LNCAP (cell line): ENCODE measurements around the gene LDLRAD3.

Source experiments
- TF ChIP-seq, protein P1 (sequence below): fragments of 450-650 bp; IDR thresholded peaks from 2 replicates; pipeline ENCODE4 v1.5.1; 2017; ENCODE audit warnings: mild to moderate bottlenecking

The LDLRAD3 gene

DNA sequence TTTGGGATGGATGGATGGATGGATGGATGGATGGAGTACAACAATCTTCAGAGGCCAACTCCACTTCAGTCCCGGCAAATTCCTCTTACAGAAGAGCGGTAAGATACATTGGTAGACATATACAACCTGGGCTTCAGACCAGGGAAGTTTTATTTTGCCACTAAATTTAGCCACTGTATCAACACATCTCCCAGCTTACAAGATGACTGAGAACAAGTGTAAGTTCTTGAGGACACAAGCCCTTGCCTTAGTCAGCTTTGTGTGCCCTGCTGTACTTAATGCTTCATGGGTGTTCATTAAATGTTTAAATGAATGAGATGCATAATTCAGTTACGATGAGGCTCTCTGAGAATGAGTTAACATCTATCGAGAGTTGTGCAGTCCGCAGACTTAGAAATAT, 217.7 kb downstream of the LDLRAD3 start:
- TF ChIP-seq, protein P1, sequence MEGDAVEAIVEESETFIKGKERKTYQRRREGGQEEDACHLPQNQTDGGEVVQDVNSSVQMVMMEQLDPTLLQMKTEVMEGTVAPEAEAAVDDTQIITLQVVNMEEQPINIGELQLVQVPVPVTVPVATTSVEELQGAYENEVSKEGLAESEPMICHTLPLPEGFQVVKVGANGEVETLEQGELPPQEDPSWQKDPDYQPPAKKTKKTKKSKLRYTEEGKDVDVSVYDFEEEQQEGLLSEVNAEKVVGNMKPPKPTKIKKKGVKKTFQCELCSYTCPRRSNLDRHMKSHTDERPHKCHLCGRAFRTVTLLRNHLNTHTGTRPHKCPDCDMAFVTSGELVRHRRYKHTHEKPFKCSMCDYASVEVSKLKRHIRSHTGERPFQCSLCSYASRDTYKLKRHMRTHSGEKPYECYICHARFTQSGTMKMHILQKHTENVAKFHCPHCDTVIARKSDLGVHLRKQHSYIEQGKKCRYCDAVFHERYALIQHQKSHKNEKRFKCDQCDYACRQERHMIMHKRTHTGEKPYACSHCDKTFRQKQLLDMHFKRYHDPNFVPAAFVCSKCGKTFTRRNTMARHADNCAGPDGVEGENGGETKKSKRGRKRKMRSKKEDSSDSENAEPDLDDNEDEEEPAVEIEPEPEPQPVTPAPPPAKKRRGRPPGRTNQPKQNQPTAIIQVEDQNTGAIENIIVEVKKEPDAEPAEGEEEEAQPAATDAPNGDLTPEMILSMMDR = no peak

DNA sequence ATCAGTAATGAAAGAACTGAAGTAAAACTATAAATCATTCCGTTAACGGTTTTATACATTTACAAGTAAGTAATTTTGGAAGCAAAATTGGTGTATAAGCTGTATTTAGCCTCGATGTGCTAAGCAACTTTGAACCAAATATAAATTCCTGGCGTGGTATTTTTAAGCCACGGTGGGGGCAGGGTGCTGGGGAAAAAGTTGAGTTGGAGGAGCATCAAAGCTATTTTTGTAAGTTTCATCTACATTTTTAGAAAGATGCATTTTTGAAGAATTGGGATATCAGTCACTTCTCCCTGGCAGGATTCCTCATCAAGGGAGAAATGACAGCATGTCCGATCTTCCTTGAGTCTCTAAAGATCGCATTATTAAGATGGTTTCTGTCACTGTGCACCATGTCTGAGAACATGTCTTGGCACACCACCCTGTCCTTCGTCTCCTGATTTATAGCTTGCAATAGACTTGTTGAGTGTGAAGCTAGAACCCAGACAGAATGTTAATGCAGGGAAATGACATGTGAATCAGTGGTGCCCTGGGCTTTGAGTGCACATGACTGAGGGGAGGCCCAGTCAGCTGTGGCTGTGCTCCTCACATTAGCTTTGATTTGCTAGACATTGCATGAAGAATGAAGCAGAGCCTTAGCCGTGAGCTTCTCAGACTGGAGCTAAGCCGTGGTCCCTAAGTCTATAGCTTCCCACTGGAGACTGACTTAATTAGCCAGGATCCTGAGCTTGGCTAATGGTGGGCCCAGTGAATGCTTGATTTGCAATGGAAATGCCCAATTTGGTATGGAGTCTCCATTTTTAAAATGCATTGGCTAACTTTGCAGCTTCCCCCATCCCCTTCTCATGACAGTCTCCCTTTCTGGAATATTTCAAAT, 218.4 kb downstream of the LDLRAD3 start:
- TF ChIP-seq, protein P1 = no peak

DNA sequence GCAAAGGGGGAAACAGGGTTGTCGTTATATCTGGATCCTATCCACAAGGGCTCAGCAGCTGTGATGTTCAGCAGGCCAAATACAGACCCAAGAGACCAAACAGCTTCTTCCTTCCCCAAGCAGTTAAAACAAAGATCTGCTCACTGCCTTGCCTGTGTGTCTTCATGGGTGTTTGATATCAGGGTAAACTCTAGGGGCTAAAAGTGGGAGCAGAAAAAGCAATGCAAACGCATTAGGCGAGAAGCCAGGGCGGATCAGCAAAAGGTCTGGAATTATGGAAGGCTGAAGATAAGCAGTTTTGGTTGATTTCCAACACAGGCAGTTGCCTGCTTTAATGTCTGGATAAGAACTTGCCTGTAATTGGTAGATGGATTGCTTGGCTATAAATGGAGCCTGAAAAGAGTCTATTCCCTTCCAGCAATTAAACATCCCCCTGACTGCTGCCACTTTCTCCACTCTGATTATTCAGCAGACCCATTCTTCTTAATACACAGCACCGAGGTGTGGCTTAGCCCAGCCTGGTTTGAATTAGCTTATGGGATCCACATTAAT, 219.1 kb downstream of the LDLRAD3 start:
- TF ChIP-seq, protein P1 = no peak

DNA sequence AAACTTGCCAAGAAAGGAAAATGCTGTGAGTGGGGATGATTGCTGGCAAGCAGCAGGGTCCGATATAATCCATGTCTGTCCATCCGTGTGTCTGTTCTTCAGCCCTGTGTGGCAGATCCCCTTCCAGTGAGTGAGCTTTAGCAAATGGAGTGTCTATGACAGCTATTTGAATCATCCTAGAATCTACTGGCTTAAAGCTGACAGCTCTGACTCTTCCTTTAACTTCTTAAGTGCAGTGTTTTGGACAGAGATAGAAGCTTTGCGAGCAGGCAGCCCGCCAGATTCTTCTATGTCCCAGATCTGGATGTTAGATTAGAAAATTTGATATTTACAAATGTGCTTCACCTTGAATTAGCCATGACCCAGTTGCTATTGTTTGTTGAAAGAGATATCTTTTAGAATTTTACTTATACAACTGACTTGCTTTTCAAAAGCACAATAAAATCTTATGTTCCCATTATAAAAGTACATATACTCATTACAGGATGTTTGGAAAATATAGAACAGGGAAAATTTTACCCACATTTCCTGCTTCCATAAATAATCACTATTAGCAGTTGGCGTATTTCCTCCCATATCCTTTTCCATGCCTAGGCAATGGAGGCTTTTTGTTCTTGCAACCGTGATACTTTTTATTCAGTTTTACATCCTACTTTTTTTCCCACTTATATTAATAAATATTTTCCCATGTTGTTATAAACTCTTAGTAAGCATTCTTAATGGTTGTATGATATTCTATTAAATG, 220.8 kb downstream of the LDLRAD3 start:
- TF ChIP-seq, protein P1 = no peak

DNA sequence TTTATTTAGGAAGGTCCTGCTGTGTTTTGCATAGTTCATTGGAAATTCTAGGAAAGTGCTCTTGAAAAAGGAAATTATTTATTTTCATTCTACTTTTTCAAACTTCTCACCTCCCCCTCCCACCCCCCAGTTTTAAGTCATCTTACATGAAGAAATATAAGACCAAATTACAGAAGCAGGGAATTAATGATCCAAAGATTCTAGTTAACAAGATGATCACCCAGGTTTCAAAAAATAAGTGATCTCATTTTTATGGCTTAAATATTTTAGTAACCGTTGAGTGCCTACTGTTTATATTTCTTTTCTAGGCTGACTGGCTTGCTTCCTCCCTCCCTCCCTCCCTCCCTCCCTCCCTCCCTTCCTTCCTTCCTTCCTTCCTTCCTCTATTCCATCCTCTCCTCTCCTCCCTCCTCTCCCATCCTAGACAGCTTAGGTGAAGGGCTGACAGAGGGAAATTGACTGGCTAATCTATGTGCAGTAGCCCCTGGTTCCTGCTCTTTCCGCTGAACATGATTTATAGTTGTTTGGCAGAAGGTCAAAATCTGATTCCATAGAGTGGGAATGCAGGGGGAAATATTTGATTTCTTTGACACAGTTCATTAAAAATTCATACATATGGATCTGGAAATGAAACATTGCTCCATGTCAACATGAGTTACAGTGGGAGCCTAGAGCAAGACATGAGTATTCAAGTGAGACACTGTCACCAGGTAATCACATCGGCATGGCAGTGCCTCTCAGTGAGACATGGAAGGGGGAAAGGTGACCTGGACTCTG, 221.9 kb downstream of the LDLRAD3 start:
- TF ChIP-seq, protein P1 = no peak

DNA sequence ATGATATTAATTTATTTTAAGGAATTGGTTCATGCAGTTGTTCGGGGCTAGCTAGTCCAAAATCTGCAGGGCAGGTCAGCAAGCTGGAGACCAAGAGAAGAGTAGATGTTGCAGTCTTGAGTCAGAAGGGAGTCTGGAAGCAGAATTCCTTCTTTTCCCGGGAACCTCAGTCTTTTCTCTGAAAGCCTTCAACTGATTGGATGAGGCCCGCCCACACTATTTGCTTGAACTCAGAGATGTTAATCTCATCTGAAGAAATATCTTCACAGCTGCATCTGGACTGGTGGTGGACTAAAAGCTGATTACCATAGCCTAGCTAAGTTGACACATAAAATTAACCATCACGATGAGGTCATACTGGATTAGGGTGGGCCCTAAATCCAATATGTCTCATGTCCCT, 223.2 kb downstream of the LDLRAD3 start:
- TF ChIP-seq, protein P1 = no peak

DNA sequence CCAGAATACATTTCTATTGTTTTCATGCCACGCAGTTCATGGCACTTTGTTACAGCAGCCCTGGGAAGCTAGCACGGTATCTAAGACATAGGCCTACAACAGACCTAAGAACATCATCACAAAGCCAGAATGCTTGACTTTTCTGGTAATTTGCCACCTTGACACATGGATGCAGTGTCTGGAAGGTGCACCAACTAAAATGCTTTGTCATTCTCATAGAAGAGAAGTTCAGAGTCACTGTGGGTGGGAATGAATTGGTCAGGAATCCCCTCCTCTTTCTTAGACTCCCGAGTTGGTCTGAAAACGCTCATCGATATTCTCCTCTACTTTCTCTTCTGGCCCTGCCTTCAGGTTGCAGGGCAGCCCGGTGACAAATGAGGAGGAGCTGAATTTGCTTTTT, 223.9 kb downstream of the LDLRAD3 start:
- TF ChIP-seq, protein P1 = no peak
